IPS-NIHi7 (cell line): Measurements from ENCODE around the gene FLYWCH1.

Experiments
- DNase-seq: peaks from one replicate; pipeline ENCODE4 v3.0.0; 2012; ENCODE audit warnings: mixed read lengths; ENCODE audit errors: extremely low spot score

The FLYWCH1 gene

DNA sequence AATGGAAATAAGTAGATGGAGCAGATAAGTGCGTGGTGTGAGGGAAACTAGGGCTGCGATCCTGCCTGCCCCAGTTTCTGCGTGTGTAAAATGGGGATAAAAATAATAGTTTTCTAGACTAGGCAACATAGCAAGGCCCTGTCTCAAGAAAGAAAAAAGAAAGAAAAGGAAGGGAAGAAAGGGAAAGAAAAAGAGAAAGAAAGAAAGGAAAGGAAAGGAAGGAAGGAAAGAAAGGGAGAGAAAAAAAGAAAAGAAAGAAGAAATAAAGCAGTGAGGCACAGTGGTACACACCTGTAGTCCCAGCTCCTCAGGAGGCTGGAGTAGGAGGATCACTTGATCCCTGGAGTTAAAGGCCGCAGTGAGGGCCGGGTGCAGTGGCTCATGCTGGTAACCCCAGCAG, 70.7 kb downstream of the FLYWCH1 start:
- DNase-seq: no peak

DNA sequence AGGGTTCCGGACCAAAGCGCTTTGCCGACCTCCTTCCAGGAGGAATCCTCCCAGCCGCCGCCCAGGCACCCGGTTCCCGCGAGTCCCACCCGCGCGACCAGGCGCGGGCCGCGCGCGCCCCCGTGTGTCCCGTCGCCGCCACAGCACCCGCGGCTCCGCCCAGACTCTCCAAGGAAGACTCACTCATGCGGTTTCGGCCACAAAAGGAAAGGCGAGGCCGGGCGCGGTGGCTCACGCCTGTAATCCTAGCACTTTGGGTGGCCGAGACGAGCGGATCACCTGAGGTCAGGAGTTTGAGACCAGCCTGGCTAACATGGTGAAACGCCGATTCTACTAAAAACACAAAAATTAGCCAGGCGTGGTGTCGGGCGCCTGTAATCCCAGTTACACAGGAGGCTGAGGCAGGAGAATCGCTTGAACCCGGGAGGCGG, 72.0 kb downstream of the FLYWCH1 start:
- DNase-seq: peak; percentile 92

DNA sequence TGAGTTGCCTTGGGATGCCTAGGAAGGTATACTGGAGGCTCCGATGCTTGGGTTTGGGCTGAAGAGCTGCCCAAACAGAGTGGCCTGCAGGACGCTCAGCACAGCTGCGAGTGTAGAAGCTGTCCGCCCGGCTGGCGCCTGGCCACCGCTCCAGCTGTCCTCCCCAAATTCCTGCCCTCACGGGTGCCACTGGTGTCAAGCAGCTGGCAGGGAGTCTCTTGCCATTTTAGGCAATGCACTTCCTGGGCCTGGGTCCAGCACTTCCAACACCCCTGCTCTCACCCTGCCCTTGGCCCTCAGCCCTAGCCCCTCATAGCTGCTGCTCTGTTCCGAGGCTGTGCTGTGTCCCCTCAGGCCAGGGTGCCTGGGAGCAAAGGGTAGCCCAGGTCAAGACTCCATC, 73.7 kb downstream of the FLYWCH1 start:
- no peak for DNase-seq

DNA sequence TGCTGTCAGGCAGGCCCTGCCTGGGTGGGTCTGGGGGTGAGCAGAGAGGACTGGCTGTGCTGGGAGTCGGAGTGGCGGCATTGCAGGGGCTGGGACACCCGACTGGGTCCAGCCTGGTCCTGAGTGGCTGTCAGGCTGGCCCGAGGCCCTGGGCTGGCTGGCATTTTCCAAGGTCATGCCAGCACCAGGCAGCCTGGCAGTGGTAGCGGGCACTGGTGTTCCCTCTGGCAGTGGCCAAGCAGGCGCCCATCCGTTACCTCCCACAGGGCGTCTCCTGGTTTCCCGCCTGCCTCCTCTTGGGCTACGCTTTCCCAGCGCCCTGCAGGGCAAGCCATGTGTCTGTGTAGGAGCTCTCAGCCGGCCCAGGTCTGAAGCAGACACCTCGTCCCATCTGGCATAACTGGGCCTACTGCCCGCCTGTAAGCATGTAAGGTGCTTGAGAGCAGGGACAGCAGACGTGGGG, 74.2 kb downstream of the FLYWCH1 start:
- no peak for DNase-seq

DNA sequence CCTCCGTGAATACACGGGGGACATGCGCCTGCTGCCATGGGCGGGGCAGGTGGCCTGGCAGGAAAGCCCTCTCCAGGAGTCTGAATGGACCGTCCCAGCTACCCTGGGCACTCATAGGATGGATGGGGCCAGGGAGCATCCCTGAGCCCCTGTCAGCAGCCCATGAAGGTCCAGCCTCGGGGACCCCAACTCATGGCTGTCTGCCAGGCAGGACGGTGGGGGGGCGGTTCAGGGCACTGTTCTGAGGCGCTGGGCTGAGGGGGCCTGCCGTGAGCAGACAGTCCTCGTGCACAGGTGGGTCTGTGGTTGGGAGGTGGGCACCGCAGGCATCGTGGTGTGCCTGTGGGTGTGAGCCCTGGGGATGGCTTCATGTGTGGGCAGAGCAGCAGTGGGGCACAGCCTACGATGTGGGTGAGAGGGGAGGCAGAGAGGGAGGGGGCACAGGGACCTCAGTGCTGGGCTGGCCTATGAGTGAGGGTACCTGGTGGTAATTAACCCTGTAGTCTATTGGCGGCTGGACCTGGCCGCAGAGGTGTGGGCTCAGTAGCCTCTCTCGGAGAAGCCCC, 75.0 kb downstream of the FLYWCH1 start:
- no peak for DNase-seq

DNA sequence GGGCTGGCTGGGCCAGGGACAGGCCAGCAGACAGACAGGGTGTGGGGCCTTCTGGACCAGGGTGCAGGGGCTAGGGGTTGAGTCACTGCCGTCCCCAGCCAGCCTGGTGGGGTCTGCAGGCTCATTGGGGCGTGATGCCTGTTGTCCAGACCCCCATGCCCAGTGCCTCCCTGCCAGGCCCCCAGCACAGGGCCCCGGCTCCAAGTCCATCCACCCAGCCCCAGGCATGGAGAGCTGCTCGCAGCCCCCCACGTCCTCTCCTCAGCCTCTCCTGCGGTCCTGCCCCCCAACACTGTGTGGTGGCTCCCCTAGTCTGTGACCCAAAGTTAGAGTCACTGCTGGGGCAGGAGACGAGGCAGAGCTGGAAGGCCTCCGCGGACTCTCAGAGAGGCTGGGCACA, 75.6 kb downstream of the FLYWCH1 start:
- DNase-seq: no peak

DNA sequence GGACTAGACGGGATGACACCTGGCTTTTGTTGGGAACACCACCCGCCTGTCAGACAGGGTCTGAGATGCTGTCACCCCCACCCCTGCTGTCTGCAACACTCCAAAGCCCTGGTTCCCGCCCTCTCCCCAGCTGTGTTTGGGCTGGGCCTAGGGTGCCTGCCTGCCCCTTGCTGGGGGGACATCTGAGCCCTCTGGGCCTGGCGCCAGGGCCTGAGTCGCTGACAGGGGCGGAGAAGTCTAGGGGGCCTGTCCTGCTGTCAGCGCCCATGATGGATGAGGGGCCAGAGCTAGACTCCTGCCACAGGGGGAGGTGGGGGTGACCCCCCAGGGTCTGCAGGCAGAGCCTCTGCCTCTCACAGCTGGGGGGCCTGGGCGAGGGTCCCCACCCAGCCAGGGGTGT, 76.1 kb downstream of the FLYWCH1 start:
- DNase-seq: no peak

DNA sequence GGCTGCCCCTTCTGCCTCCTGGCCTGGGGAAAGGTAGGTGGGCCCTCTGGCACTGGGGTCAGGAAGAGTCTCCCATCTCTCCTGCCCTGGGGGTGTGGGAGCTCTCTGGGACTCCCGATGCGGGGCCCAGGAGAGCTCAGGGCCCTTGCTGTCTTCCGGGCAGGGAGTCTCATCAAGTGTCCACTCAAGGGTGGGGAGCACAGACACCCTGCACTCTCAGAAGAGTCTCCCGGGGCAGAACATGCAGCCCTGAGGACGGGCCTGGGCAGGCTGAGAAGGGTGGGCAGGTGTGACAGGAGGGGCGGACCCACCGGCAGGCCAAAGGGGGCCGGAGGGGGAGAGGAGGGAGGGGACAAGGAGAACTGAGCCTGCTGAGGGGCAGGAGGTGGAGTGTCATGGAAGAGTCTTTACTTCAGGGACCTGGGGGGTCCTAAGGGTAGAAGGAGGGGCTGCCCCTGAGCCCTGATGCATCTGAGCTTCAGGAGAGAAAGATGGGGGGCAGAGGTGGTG, 76.9 kb downstream of the FLYWCH1 start:
- no peak for DNase-seq

DNA sequence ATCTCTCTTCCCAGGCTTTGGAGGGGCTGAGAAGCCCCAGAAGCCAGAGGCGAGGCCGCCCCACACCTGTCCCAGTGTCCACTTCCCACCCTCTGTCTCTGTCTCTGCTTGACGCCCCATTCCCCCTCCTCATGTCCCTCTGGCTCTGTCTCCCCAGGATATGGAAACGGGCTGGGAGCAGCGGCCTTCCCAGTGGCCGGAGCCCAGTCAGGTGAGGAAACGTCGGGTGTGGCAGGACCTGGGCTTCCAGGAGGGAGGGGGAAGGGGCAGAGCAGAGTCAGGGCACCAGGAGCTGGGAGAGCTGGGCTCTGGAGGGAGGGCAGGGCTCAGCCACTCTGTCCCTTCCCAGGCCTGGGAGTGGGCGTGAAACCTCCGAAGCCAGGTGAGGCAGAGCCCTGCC, 79.2 kb downstream of the FLYWCH1 start:
- no peak for DNase-seq

DNA sequence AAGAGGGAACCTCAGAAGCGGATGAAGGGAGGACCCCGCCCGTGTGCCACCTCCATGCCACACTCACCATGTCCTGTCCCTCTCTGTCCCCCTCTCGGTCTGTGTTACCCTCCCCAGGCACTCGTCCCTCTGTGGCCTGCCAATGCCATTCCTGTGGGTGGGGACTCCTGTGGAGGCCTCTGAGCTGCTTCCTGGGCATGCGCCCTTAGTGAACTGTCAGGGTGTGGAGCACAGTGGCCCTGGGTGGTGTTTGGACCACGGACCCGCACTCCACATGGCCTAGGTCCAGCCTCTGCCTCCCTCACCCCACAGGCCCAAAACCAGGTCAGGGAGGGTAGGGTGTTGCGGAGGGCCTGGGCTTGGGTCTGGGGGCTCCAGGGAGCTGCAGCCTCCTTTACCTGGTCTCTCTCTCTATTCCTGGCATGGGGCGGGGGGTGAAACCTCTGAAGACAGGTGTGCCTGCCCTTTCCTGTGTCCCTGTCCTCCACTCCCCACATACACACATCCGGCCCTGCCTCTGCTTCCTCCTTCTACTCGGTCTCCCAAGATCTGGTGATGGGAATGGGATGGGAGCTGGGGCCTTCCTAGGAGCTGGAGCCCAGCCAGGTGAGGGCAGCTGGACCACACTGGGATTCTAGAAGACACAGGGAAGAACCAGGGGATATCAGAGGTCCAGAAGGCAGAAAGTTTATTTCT, 80.0 kb downstream of the FLYWCH1 start:
- DNase-seq: no peak

DNA sequence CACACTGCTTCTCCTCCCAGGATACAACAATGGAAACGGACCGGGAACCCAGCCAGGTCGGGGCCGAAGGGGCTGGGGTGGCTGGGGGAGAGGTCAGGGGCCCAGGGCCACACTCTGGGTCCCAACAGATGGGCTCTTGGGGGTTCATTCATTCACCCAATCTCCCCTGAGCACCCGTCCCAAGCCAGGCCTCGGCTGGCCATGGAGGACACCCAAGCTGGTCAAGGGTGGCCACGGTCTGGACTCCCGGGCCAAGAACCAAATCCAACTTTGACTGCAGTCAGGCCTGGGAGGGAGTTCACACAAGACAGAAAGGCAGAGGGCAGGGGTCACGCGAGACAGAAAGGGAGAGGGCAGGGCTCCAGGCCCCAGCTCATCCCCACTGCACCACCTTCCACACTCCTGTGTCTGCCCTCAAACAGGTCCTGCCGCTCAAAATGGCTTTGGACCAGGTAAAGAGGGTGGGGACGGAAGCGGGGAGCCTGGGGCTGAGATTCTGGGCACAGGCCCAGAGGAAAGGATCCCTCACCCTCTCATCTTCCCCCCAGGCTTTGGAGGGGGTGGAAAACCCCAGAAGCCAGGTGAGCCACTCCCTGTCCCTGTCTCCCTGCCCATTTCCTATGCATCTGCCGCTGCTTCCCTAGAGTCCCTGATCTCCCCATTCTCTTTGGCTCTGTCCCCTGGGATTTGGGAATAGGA, 80.8 kb downstream of the FLYWCH1 start:
- DNase-seq: no peak

DNA sequence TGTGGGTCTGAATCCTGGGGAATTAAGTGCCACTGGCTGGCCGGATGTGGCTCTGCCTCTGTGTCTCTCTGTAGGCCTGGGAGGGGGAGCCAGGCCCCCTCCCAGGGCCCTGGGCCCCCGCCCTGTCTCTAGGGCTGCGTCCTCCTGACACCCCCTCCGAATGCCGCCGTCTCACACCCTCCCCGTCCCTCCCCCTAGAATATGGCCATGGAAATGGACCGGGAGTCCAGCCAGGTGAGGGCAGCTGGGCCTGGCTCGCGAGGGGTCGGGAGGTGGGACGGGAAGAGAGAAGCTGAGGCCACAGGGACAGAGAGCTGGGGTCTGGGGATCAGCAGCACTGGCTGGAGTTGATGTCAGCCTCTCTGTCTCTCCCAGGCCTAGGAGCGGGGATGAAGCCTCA, 84.6 kb downstream of the FLYWCH1 start:
- no peak for DNase-seq

DNA sequence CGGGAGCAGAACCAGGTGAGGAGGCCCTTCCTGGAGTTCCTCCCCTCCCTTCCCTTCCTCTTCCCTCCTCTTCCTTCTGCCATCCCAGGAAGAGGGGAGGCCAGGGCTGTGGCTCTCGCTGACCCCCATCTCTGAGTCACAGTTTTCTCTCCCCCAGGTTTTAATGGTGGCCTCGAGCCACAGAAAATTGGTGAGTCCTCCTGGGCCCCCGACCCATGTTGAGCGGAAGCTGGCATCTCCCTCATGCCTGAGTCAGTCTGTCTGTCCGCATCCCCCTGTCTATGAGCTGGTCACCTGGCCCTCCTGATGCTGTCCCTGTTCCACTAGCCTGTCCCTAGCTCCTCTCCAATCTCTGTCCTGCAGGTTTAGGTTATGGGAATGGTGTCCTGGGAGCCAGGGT, 88.2 kb downstream of the FLYWCH1 start:
- no peak for DNase-seq

DNA sequence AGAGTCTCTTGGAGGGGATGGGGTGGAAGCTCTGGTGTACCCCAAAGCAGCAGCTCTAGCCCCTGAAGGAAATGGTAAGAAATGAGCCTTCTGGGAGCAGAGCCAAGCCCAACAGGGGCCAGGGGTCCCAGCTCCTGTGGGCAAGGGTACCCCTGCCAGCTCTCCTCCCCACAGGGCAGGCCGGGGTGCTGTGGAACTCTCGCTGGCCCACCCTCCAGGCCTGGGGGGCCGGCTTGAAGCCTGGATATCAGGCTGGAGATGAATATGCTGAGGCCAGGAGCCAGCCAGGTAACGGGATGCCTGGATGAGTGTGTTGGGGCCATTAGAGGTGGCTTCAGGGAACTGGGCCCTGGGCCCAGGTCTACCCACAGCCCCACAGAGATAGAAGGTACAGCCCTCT, 88.8 kb downstream of the FLYWCH1 start:
- no peak for DNase-seq
